A673 (cell line): Measurements from ENCODE around the gene ARID3C. TPM values are rescaled to one million over a fixed set of nuclear protein-coding genes. Genes with fewer than 3 reads are reported as not detected.

Experiments
- BruUV-seq: library from RNA; stranded (reverse); fragments of 400-500 nt; replicated peaks from 2 replicates; lab custom pipeline; 2021; lab: Mats Ljungman, UMichigan
- CTCF ChIA-PET: fragments of 300-600 bp; sonication (Branson Sonifier 250); formaldehyde crosslinking; loops from one replicate; lab custom pipeline; 2022; ENCODE audit warnings: antibody characterized with exemption; lab: Charles Lee
- POLR2A ChIA-PET: fragments of 300-600 bp; sonication (Branson Sonifier 250); formaldehyde crosslinking; loops from one replicate; lab custom pipeline; 2022; ENCODE audit warnings: antibody characterized with exemption; ENCODE audit not compliant: low non-redundant PET; lab: Charles Lee
- DNase-seq: peaks from one replicate; pipeline ENCODE4 v3.0.0-alpha.2; 2015; ENCODE audit warnings: low spot score
- H3K27ac ChIP-seq: fragments of 200-600 bp; sonication (generic); 2 replicates; pipeline ENCODE4 v1.5.1; 2016; ENCODE audit warnings: mixed run types, low read depth, mild to moderate bottlenecking, mixed read lengths, antibody characterized with exemption, low read length; ENCODE audit not compliant: poor library complexity, severe bottlenecking
- H3K27me3 ChIP-seq: fragments of 200-600 bp; sonication (generic); replicated peaks from 2 replicates; pipeline ENCODE4 v1.6.1; 2017; ENCODE audit warnings: mixed run types, low read depth, mild to moderate bottlenecking, mixed read lengths, antibody characterized with exemption, low read length; ENCODE audit not compliant: insufficient read depth, poor library complexity
- H3K36me3 ChIP-seq: fragments of 200-600 bp; sonication (generic); 2 replicates; pipeline ENCODE4 v1.6.1; 2016; ENCODE audit warnings: mixed run types, mild to moderate bottlenecking, mixed read lengths, antibody characterized with exemption, low read length; ENCODE audit not compliant: insufficient read depth, poor library complexity, severe bottlenecking
- H3K4me1 ChIP-seq: fragments of 200-600 bp; sonication (generic); 2 replicates; pipeline ENCODE4 v1.6.1; 2017; ENCODE audit warnings: mixed run types, mild to moderate bottlenecking, mixed read lengths, antibody characterized with exemption, low read length; ENCODE audit not compliant: insufficient read depth, poor library complexity, severe bottlenecking
- H3K4me3 ChIP-seq: fragments of 200-600 bp; sonication (generic); 2 replicates; pipeline ENCODE4 v1.5.1; 2016; ENCODE audit warnings: low read depth, mixed run types, mild to moderate bottlenecking, mixed read lengths, low read length; ENCODE audit not compliant: poor library complexity, severe bottlenecking
- H3K9me3 ChIP-seq: fragments of 200-600 bp; sonication (generic); 2 replicates; pipeline ENCODE4 v1.6.1; 2016; ENCODE audit warnings: mixed run types, low read depth, mild to moderate bottlenecking, mixed read lengths, antibody characterized with exemption, low read length; ENCODE audit not compliant: poor library complexity, severe bottlenecking
- CTCF ChIP-seq: fragments of 300-800, 200-600 bp; sonication (generic); conservative IDR thresholded peaks from 2 replicates; pipeline ENCODE4 v1.5.1; 2017; ENCODE audit warnings: low read depth, mild to moderate bottlenecking, antibody characterized with exemption, low read length, moderate library complexity, mixed read lengths
- EZH2 ChIP-seq: fragments of 200-600 bp; sonication (generic); IDR thresholded peaks from 2 replicates; pipeline ENCODE4 v1.6.1; 2017; ENCODE audit warnings: borderline replicate concordance, low read depth, mild to moderate bottlenecking, mixed read lengths, antibody characterized with exemption, low read length; ENCODE audit not compliant: poor library complexity, severe bottlenecking
- intact Hi-C: fragments of 100-400 bp; cut with micrococcal nuclease; formaldehyde crosslinking; loops from one replicate; pipeline ENCODE4 v1.10.0; 2022; ENCODE audit not compliant: unreplicated experiment
- total RNA-seq: library from RNA; stranded (reverse); gene quantifications from 2 replicates; pipeline ENCODE4 v1.2.3, GENCODE V29; 2021

Gene ARID3C
- total RNA-seq, 1 experiment from 2014 or later: not detected

GRCh38 chr9:34573599-34574325 lies 55.1 kb downstream of the ARID3C start:
- no TSS peak for BruUV-seq
- Histone ChIP-seq H3K9me3 (no peaks in the 10 kb centered on the region), H3K27ac (no peak overlapping the region), H3K27me3 (peaks cover 7% of the 10 kb centered on the region), H3K4me3 (no peak overlapping the region), H3K4me1 (peaks cover 14% of the 10 kb centered on the region), H3K36me3 (no peaks in the 10 kb centered on the region)
- CTCF ChIA-PET: no interaction called here
- POLR2A ChIA-PET: no interaction called here
- TF ChIP-seq CTCF (no peak), EZH2 (no peak)
- intact Hi-C loops: no loop called here
- no peak for DNase-seq

- ChIA-PET CTCF (no interaction called here), POLR2A (no interaction called here)
- no peak for DNase-seq
- Histone ChIP-seq H3K4me3 (no peak overlapping the region), H3K27ac (no peak overlapping the region), H3K4me1 (peaks cover 4% of the 10 kb centered on the region), H3K36me3 (no peaks in the 10 kb centered on the region), H3K9me3 (no peaks in the 10 kb centered on the region), H3K27me3 (no peaks in the 10 kb centered on the region)
- TF ChIP-seq CTCF (no peak), EZH2 (no peak)
- intact Hi-C loops: no loop called here
- no TSS peak for BruUV-seq
Observed at GRCh38 chr9:34572628-34573027, 56.2 kb downstream of the ARID3C start.

GRCh38 chr9:34572092-34572491 lies 56.8 kb downstream of the ARID3C start:
- intact Hi-C loops: no loop called here
- H3K36me3 ChIP-seq: no peaks in the 10 kb centered on the region
- H3K4me1 ChIP-seq: peaks cover 3% of the 10 kb centered on the region
- H3K9me3 ChIP-seq: no peaks in the 10 kb centered on the region
- no TSS peak for BruUV-seq
- TF ChIP-seq CTCF (no peak), EZH2 (no peak)
- H3K27me3 ChIP-seq: no peaks in the 10 kb centered on the region
- ChIA-PET CTCF (interaction anchor here (0.6 kb wide), 1 partner anchor 195 kb away, joined by 3 read pairs; no protein-coding TSS in a partner anchor), POLR2A (no interaction called here)
- no peak for DNase-seq
- H3K27ac ChIP-seq: no peak overlapping the region
- no peak overlapping the region for H3K4me3 ChIP-seq
